T-helper 17 cell (primary cell): ENCODE results near the gene CAMSAP1. TPM values are rescaled to one million over a fixed set of nuclear protein-coding genes. Genes with fewer than 3 reads are reported as not detected.
A peak's percentile ranks its signal among the peaks of the same experiment; 100 is the strongest.
"Not testable (repeated sequence)": the region's sequence is repeated elsewhere in the genome, so short reads cannot be mapped to it uniquely, and the experiment has no call there.

ENCODE experiments used
- ATAC-seq: fragments of 150-1000 bp; cut with Tn5 transposase; 2 replicates; pipeline ENCODE4 v1.10.0; 2021; ENCODE audit warnings: mild to moderate bottlenecking, moderate library complexity
- DNase-seq, 3 donors: peaks; one replicate each; pipeline versions ENCODE4 v3.0.0 to v3.0.0-alpha.2; 2020 to 2021
- H3K9me3 ChIP-seq: one replicate; pipeline ENCODE4 v1.7.0; 2013; ENCODE audit warnings: low read length, mild to moderate bottlenecking; ENCODE audit not compliant: control insufficient read depth, poor library complexity, severe bottlenecking
- H3K27ac Mint-ChIP-seq: one replicate; pipeline ENCODE4 v1.8.0; 2022; ENCODE audit warnings: mild to moderate bottlenecking, moderate library complexity, mixed read lengths
- H3K27me3 Mint-ChIP-seq: one replicate; pipeline ENCODE4 v1.8.0; 2022; ENCODE audit warnings: mixed read lengths
- H3K36me3 Mint-ChIP-seq: one replicate; pipeline ENCODE4 v1.8.0; 2022; ENCODE audit warnings: low read depth, mixed read lengths
- H3K4me1 Mint-ChIP-seq: one replicate; pipeline ENCODE4 v1.8.0; 2022; ENCODE audit warnings: mild to moderate bottlenecking, mixed read lengths
- H3K4me3 Mint-ChIP-seq: one replicate; pipeline ENCODE4 v1.8.0; 2022; ENCODE audit warnings: mild to moderate bottlenecking, moderate library complexity, mixed read lengths
- total RNA-seq, 4 donors: library from RNA in 2 of 4; stranded (reverse) in 2 of 4; gene quantifications; one replicate each; pipeline ENCODE4 v1.2.3 and lab custom pipeline; 2022 to 2026

The CAMSAP1 gene
- total RNA-seq, 2 donors from 2014 or later = 32.6 to 39.3 TPM

- Mint-ChIP-seq H3K27ac (peak overlapping the region; percentile 90), H3K36me3 (peaks cover 2% of the 10 kb centered on the region), H3K4me3 (peak overlapping the region; percentile 92), H3K27me3 (no peaks in the 10 kb centered on the region), H3K4me1 (peaks cover 42% of the 10 kb centered on the region)
- H3K9me3 ChIP-seq = no peaks in the 10 kb centered on the region
- DNase-seq (no peak), ATAC-seq (peak; percentile 25)
These were observed 1.7 kb downstream of the CAMSAP1 start for GRCh38 chr9:135905380-135906258.

GRCh38 chr9:135903786-135904520 is 3.4 kb downstream of the CAMSAP1 start:
- no peaks in the 10 kb centered on the region for H3K36me3 Mint-ChIP-seq
- no peaks in the 10 kb centered on the region for H3K27me3 Mint-ChIP-seq
- H3K4me3 Mint-ChIP-seq = no peak overlapping the region
- DNase-seq (no peak), ATAC-seq (no peak)
- no peaks in the 10 kb centered on the region for H3K9me3 ChIP-seq
- peaks cover 44% of the 10 kb centered on the region for H3K4me1 Mint-ChIP-seq
- no peak overlapping the region for H3K27ac Mint-ChIP-seq

GRCh38 chr9:135903358-135903656 is 4.0 kb downstream of the CAMSAP1 start:
- Mint-ChIP-seq H3K27ac (peak overlapping the region; percentile 9), H3K4me1 (peaks cover 42% of the 10 kb centered on the region), H3K36me3 (no peaks in the 10 kb centered on the region), H3K27me3 (no peaks in the 10 kb centered on the region), H3K4me3 (no peak overlapping the region)
- no peak for DNase-seq
- H3K9me3 ChIP-seq = no peaks in the 10 kb centered on the region
- ATAC-seq = no peak

GRCh38 chr9:135902655-135903357 is 4.5 kb downstream of the CAMSAP1 start:
- no peaks in the 10 kb centered on the region for H3K36me3 Mint-ChIP-seq
- no peak for DNase-seq
- peak overlapping the region; percentile 9 for H3K27ac Mint-ChIP-seq
- H3K27me3 Mint-ChIP-seq = no peaks in the 10 kb centered on the region
- no peaks in the 10 kb centered on the region for H3K9me3 ChIP-seq
- ATAC-seq = no peak
- H3K4me3 Mint-ChIP-seq = no peak overlapping the region
- peaks cover 42% of the 10 kb centered on the region for H3K4me1 Mint-ChIP-seq

- no peak for ATAC-seq
- Mint-ChIP-seq H3K27me3 (no peaks in the 10 kb centered on the region), H3K36me3 (no peaks in the 10 kb centered on the region), H3K27ac (no peak overlapping the region), H3K4me1 (peaks cover 43% of the 10 kb centered on the region), H3K4me3 (no peak overlapping the region)
- no peaks in the 10 kb centered on the region for H3K9me3 ChIP-seq
- DNase-seq = no peak
These were observed 5.5 kb downstream of the CAMSAP1 start for GRCh38 chr9:135901826-135902225.

- peaks cover 45% of the 10 kb centered on the region for H3K4me1 Mint-ChIP-seq
- H3K27ac Mint-ChIP-seq = no peak overlapping the region
- no peaks in the 10 kb centered on the region for H3K27me3 Mint-ChIP-seq
- no peaks in the 10 kb centered on the region for H3K9me3 ChIP-seq
- no peak overlapping the region for H3K4me3 Mint-ChIP-seq
- ATAC-seq = no peak
- H3K36me3 Mint-ChIP-seq = no peaks in the 10 kb centered on the region
- DNase-seq = no peak
These were observed 6.2 kb downstream of the CAMSAP1 start for GRCh38 chr9:135901031-135901758.

- H3K4me3 Mint-ChIP-seq = peak overlapping the region; percentile 41
- DNase-seq (no peak), ATAC-seq (no peak)
- peak overlapping the region; percentile 6 for H3K27ac Mint-ChIP-seq
- H3K27me3 Mint-ChIP-seq = no peaks in the 10 kb centered on the region
- H3K4me1 Mint-ChIP-seq = peaks cover 49% of the 10 kb centered on the region
- H3K9me3 ChIP-seq = no peaks in the 10 kb centered on the region
- H3K36me3 Mint-ChIP-seq = peaks cover 2% of the 10 kb centered on the region
These were observed 8.5 kb downstream of the CAMSAP1 start for GRCh38 chr9:135898634-135899407.

- peaks cover 2% of the 10 kb centered on the region for H3K36me3 Mint-ChIP-seq
- H3K27me3 Mint-ChIP-seq = no peaks in the 10 kb centered on the region
- H3K4me3 Mint-ChIP-seq = no peak overlapping the region
- no peak for ATAC-seq
- no peak for DNase-seq
- H3K27ac Mint-ChIP-seq = peak overlapping the region; percentile 6
- no peaks in the 10 kb centered on the region for H3K9me3 ChIP-seq
- peaks cover 62% of the 10 kb centered on the region for H3K4me1 Mint-ChIP-seq
These were observed 10.7 kb downstream of the CAMSAP1 start for GRCh38 chr9:135896626-135897025.

GRCh38 chr9:135896205-135896604 is 11.1 kb downstream of the CAMSAP1 start:
- H3K36me3 Mint-ChIP-seq = peaks cover 2% of the 10 kb centered on the region
- no peaks in the 10 kb centered on the region for H3K27me3 Mint-ChIP-seq
- no peak overlapping the region for H3K4me3 Mint-ChIP-seq
- no peak for DNase-seq
- H3K4me1 Mint-ChIP-seq = peaks cover 59% of the 10 kb centered on the region
- H3K27ac Mint-ChIP-seq = peak overlapping the region; percentile 6
- H3K9me3 ChIP-seq = no peaks in the 10 kb centered on the region
- no peak for ATAC-seq

- DNase-seq (no peak), ATAC-seq (no peak)
- no peaks in the 10 kb centered on the region for H3K9me3 ChIP-seq
- Mint-ChIP-seq H3K4me3 (no peak overlapping the region), H3K36me3 (peaks cover 2% of the 10 kb centered on the region), H3K27ac (no peak overlapping the region), H3K27me3 (no peaks in the 10 kb centered on the region), H3K4me1 (peaks cover 61% of the 10 kb centered on the region)
These were observed 12.0 kb downstream of the CAMSAP1 start for GRCh38 chr9:135895202-135895848.

GRCh38 chr9:135893104-135893503 is 14.2 kb downstream of the CAMSAP1 start:
- H3K9me3 ChIP-seq = no peaks in the 10 kb centered on the region
- no peaks in the 10 kb centered on the region for H3K27me3 Mint-ChIP-seq
- H3K4me1 Mint-ChIP-seq = peaks cover 51% of the 10 kb centered on the region
- ATAC-seq (no peak), DNase-seq (no peak)
- peak overlapping the region; percentile 89 for H3K27ac Mint-ChIP-seq
- H3K36me3 Mint-ChIP-seq = peaks cover 2% of the 10 kb centered on the region
- H3K4me3 Mint-ChIP-seq = peak overlapping the region; percentile 47

GRCh38 chr9:135892327-135892726 is 15.0 kb downstream of the CAMSAP1 start:
- H3K4me3 Mint-ChIP-seq, H3K27me3 Mint-ChIP-seq, ATAC-seq, H3K36me3 Mint-ChIP-seq, H3K9me3 ChIP-seq, DNase-seq: not testable (repeated sequence)
- Mint-ChIP-seq H3K27ac (peak overlapping the region; percentile 89), H3K4me1 (peaks cover 54% of the 10 kb centered on the region)
